HG03432 (cell line): ENCODE data around the gene ADAMTS12.

Experiments used
- ATAC-seq: cut with Tn5 transposase; IDR thresholded peaks from one replicate; pipeline ENCODE4 v1.9.1; 2021; ENCODE audit warnings: mild to moderate bottlenecking, moderate library complexity; ENCODE audit not compliant: unreplicated experiment

ADAMTS12 gene

GRCh38 chr5:33810491-33811120 lies 81.2 kb downstream of the ADAMTS12 start:
- ATAC-seq: no peak

GRCh38 chr5:33809936-33810335 lies 81.9 kb downstream of the ADAMTS12 start:
- ATAC-seq: no peak

- ATAC-seq: no peak
These were observed 83.1 kb downstream of the ADAMTS12 start for GRCh38 chr5:33808699-33809098.

GRCh38 chr5:33807771-33808170 lies 84.0 kb downstream of the ADAMTS12 start:
- ATAC-seq: no peak

- no peak for ATAC-seq
These were observed 84.9 kb downstream of the ADAMTS12 start for GRCh38 chr5:33806738-33807442.

- ATAC-seq: no peak
These were observed 90.5 kb downstream of the ADAMTS12 start for GRCh38 chr5:33801292-33801691.

- no peak for ATAC-seq
These were observed 91.4 kb downstream of the ADAMTS12 start for GRCh38 chr5:33800241-33800950.

- ATAC-seq: no peak
These were observed 96.3 kb downstream of the ADAMTS12 start for GRCh38 chr5:33795496-33795895.

- ATAC-seq: no peak
These were observed 97.1 kb downstream of the ADAMTS12 start for GRCh38 chr5:33794550-33795181.

GRCh38 chr5:33793836-33794549 lies 97.8 kb downstream of the ADAMTS12 start:
- ATAC-seq: no peak

- no peak for ATAC-seq
These were observed 98.5 kb downstream of the ADAMTS12 start for GRCh38 chr5:33793276-33793675.

GRCh38 chr5:33792559-33792958 lies 99.2 kb downstream of the ADAMTS12 start:
- no peak for ATAC-seq

- ATAC-seq: no peak
These were observed 102.2 kb downstream of the ADAMTS12 start for GRCh38 chr5:33789567-33789957.

GRCh38 chr5:33788922-33789566 lies 102.7 kb downstream of the ADAMTS12 start:
- no peak for ATAC-seq

- ATAC-seq: no peak
These were observed 106.2 kb downstream of the ADAMTS12 start for GRCh38 chr5:33785571-33785970.

GRCh38 chr5:33781286-33781685 lies 110.5 kb downstream of the ADAMTS12 start:
- ATAC-seq: peak; percentile 64

- ATAC-seq: no peak
These were observed 115.6 kb downstream of the ADAMTS12 start for GRCh38 chr5:33776151-33776660.

GRCh38 chr5:33774341-33774740 lies 117.4 kb downstream of the ADAMTS12 start:
- ATAC-seq: no peak

GRCh38 chr5:33772380-33772897 lies 119.4 kb downstream of the ADAMTS12 start:
- no peak for ATAC-seq

- no peak for ATAC-seq
These were observed 121.8 kb downstream of the ADAMTS12 start for GRCh38 chr5:33769968-33770367.
